Activated T-cell treated with anti-CD3 and anti-CD28 coated beads, Interleukin-2, amount 50 U/mL, for 48 hours (primary cell): ENCODE measurements around the gene EFNA5.

ENCODE experiments used
- DNase-seq, 2 experiments: peaks; one replicate each; pipeline ENCODE4 v3.0.0-alpha.2; 2020

The EFNA5 gene

DNA sequence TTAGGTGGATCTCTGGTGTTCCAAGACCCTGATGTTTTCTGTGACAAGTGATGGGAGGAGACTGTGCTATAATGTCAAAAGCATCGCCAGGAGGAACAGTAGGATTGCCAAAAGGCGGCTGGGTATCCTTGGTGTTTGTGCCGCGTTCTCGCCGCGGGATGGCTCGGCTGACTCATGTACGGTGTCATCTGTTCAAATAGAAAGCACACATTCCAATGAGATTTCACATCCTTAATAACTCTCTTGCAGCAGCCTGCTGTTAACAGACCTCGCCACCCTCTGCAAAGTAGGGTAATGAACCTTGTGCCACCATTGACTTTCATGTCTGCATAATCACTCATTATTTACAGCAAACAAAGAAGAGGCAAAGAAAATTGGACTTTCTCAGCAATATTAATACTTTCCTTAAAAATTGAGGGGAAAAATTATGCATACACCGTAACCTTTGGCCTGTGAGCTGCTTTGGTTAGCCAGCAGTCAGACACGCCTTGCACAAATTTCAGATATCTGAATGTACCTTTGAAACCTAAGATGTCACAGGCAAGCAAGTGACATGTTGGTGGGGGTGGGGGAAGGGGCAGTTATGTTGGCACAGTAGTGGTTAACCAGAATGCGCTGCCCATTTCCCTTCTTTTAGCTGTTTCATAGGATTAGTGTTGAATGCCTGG is 289.4 kb downstream of the EFNA5 start:
- DNase-seq: no peak

DNA sequence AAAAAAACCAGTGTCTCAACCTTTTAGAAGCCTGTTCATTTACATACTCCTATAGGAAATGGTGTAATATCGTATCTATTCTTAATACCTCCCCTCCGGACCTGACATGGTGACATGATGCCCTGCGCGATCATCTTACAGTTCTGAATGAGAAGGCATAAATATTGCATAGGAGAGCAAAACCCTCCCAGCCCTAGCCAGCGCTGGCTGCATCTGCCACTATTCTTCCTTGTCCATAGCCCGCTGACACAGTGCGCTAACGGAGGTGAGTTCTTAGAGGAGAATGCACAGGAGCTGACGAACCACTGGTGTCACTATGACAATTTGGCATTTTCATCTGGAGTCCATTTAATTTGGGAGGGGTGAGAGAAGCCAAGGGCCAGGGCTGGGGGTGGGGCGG is 290.1 kb downstream of the EFNA5 start:
- no peak for DNase-seq

DNA sequence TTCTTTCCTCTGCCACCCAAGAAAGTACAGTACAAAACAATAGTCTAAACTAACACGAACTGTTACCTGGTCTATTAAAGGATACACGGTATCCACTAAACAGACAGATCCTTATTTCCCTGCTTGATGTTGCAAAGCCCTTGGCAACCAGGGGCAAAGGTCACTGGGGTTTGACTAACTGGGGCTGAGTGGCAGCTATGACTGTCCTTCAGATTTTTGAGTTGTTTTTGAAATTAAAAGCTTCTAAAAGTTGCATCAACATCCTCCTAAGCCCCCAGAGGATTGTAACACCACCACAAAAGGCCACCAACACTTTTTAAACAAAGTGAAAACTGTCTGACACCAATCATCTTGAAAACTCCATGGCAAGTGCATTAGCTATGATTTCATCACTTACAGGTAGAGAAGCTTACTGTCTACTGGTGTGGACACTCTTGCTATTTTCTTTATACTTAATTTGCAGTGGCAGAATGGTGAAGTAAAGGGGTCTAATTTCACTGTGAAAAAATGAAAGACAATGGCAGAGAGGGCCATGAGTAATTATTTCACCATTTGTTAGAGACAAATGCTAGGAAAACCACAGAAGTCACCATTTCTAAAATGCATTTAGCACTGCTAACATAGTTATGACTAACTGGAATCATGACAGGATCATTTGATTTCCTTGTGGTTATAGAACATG is 292.4 kb downstream of the EFNA5 start:
- no peak for DNase-seq

DNA sequence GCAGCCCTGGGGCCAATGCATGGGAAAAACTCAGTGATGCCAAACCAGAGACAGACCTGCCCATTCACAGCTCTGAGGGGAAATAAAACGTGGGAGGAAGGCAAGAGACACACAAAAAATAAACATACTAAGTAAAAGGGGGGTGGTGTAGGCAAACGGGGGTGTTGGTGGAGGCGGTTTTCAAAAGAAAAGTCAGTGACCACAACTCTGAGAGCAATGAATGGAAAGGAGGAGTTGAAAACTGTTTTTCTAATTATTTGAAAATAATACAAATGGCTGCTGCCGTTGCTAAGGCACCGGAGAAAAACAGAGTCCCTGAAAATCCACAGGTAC is 293.5 kb downstream of the EFNA5 start:
- no peak for DNase-seq

DNA sequence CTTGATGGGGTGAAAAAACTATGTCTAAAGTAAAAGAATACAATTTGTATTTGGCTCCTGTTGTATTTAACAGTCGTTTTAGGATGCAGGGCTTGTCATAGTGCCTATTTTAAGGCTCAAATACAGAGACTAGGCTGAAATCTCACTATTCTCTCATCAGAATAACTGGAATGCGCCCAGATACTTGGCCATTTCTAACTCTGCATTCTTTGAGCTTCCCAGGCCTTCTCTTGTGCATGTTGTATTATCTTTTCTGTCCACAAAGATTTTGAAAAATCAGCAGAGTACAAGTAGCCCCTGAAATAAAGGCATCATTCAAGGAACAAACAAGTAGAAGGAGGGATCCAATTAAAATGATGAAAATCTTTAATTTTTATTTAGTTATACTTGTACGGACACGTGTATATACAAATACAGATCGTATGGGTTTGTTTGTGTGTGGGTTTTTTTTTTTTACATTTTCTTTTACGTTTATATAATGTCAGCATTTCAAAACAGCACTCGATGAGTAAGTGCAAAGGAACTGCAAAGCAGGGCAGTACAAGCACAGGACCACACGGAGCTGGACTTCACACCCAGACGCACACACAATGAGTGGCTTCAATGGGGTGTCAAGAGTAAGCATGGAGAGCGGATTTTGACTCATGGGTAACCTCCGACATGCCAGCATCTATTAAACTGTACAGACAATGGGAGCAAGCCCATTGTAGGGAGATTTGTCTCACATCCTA is 294.0 kb downstream of the EFNA5 start:
- no peak for DNase-seq

DNA sequence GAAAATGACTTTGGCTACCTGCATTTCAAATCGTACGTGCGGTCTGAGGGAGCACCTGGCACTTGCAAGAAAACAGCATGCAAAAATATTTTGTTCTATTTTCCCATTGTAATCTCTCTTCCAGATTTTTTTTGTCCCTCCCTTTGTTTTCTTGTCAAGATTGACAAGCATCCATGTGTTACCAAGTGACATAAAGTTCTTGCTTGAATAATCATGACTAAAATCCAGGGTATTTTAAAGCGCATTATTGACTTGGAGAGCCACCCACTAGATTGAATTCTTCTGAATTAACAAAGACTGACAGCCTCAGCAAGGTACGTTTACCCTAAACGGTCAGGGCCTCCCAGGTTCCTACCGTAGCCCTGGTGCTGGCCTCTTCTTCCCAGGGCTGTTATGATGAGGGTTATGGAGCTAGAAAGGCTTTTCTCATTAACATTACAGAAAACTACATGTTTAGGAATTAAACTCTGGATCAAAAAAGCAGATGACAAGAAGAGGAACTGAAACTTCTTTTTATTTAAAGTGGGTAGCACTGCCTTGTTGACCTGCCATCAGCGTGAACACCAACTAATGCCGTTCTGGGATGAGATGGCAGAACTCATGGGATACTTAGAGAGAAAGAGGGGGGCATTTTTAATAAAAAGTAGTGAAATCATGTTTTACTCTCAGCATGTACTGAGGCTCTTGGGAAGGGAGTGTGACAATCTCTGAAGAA is 297.0 kb downstream of the EFNA5 start:
- no peak for DNase-seq

DNA sequence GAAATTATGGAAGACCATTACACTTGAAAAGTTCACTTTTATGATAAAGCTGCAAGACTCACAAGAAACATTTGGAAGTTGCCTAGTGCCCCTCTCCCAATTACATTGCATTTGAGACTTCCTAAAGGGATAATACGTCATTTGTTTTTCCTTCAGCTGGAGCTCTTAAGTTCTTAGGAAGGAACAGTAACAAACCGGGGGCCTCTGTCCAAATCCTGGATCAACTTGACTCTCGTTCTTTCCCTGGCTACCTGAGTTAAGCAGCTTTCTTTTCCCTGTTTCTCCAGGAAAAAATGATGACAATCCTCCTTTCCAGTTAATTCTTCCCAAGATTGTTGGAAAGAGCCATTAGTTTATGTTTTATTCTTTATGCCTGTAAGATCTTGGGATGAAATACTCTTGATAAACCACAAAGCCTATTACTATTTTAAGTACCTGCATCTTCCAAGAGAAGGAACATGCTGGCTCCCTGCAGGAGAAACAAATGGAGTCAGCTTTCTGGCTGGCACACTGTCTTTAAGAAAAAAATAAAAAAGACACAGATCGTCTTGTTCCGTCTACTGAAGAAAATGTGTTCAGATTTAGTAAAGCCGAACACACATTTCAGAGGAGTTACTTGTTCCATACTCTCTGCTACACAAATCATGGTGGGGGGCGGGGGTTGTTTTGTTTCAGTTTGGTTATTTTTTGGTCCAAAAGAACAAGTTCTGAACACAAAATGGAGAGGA is 297.9 kb downstream of the EFNA5 start:
- DNase-seq: no peak

DNA sequence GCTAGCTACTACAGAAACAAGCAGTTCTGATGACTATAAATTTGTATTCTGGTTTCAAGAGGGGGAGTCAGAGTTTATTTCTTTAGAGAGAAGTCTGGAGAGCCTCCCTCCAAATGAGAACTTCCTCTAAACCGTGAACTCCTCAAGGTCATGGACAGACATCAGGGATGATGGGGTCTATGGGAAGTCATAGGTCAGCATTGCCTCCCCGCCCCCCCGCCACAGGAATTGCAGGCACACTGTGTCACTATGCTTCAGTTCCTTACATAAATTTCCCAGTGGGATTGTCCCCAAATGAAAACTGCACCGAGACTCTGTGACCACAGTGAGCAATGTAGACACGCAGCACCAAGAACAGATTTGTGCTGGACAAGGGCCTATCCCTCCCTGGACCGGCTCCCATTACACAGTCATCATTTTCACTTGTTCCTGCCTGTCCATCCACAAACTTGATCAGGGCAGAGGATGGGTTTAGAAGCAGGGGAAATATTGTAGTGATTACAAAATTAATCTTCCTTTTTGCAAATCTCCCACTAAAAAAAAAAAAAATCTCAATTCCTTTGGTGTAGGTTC is 300.3 kb downstream of the EFNA5 start:
- DNase-seq: no peak

DNA sequence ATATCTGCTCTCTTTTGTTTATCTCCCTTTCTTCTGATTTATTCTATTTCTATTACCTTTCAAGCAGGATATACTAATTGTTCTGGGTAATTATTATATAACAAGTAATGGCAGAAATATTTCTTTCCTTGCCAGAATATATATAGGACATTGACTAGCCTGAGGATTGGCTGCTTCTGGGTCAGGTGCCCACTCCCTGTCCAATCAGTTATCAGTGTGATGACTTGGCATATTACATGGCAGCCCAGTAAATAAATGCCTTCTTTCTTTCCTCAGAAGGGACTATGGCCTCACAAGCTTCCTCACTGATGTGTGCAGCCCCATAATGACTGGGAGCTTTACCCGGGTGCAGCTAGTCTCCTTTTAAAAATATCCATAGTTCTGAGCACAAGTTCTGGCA is 301.1 kb downstream of the EFNA5 start:
- no peak for DNase-seq

DNA sequence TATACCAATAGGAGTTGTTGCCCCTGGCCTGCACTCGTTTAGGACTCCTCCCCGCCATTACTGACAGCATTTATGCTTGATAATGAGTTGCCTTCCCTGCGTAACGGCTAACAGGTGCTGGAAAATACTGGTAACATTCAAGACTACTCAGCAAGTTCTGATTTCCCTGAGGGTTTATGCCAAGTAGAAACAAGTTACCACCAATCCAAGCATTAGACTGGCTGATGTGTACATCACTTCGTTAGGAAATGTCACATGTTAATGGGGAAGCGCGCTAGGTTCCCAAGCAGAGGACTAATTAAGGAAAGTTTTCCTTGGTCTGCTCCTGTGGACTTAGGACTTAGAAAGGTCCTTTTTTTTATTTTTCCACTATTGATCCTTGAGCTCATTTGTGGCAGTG is 302.1 kb downstream of the EFNA5 start:
- DNase-seq: no peak

DNA sequence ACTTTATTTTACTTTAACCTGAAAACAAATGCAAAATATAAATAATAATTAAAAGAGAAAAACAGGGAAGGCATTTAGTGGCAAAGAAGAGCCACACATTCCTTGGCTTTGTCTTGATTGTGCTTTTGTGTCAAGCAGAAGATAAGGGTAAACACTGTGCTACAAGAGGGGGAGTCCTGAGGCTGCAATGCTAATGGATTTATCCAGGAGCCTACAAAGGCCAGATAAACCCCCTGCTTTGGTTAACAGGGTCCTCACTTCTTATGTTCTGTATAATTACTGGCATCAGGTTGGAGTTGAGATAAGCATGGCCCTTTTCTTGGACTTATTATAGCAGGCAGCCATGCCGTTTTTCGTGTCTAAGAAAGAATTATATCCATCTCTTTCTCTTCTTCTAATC is 302.8 kb downstream of the EFNA5 start:
- DNase-seq: no peak

DNA sequence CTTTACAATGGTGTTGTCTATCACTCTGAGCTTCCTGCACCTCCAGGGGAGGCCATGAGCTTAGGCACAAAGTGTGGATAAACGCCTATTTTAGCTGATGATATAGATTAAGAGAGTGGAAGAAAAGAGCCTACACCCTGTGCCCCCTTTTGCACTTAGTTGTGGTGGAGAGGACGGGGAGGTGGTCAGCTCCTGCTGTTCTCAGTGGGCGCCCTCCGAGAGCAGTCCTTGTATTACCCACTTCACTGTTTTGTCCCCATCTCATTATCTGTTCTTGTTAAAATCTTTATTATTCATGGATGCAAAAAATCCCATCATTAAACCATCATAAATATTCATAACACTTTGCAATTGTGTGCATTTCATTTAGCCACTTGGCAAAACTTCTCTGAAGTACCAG is 303.3 kb downstream of the EFNA5 start:
- DNase-seq: no peak

DNA sequence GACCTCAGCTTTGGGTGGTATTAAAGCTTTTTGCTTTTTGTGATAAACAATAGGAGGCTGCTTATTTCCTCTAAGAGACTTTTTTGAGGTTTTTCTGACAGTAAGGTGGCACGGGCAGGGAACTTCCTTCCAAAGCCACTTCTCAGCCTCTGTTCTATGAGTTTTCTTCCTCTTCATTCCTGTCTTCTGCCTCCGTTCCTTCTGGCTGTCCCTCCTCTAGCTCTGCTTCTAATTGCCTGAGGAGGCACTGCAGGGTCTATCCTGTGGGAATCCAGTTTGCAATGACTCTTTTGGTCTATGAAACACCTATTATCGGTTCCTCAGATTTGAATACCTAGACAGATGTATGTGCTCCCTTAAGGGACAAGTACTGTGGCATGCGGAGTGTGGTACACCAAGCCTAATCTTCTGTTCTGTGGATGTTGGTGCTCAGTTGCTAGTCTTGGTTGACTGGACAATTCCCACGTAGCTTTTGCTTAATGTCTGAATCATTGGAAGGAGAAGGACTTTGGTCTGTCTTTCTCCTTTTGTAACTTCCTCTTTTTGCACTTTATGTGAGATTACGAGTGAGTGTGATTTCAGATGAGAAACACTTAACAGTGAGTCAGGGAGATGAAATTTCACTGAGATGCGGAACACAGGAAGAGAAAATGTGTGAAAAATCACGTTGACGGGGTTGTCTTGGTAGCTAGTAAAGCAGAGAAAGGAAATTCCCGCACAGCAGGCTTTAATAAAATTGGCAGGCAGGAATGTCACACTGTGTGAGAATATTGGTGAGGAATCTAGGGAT is 305.2 kb downstream of the EFNA5 start:
- DNase-seq: no peak

DNA sequence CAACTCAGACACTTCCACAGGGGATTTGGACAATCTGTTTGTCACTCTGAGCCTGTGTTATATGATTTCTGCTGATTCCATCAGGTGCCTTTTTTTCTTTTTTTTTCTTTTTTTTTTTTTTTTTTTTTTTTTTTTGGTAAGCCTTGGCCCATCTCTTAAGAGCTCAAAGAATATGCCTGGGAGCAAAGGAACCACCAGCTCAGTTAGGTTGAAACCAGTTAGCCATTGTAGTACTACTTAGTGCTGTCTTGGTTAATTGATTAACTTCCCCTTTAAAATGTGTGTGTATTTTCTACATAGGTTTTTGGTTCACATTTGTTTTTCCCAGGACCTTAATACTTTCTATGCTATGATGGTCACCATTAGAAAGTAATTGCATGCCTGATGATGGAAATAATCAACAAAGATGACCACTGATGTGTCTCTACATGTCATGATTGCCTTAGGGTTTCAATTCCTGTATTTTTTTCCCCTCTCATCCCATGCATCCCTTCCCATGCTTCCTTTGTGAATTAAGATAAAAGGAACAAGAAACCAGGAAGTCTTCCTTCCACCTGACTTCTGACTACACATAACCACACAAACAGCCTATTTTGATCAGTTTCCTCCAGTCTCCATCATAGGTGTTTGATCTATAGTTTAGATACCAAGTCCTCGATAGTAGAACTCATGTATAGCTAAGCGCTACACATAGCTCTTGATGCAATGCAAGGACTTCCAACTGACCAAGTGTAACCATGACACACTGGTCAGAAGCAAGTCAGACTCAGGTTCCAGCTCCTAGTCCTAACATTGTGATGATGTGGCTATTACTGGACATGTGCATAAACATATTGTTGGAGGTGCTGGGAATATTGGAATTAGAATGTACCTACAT is 306.1 kb downstream of the EFNA5 start:
- DNase-seq: no peak

DNA sequence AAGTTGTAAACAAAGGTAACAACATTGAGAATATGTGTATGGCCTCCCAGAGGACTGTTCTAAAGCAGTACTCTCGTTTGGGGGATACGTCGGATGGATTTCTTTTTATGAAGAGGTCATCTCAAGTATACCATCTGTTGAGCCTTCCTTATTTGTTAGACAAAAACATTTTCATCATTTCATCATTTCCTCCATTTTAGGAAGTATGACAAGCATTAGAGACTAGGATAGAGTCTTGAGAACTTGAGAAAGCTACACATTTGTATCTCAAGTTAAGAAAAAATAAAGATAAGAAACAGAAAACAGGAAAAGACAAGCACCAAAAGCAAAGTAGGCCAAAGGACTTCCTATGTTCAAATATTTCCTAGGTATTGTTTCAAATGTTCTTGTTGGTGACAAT is 307.0 kb downstream of the EFNA5 start:
- DNase-seq: no peak

DNA sequence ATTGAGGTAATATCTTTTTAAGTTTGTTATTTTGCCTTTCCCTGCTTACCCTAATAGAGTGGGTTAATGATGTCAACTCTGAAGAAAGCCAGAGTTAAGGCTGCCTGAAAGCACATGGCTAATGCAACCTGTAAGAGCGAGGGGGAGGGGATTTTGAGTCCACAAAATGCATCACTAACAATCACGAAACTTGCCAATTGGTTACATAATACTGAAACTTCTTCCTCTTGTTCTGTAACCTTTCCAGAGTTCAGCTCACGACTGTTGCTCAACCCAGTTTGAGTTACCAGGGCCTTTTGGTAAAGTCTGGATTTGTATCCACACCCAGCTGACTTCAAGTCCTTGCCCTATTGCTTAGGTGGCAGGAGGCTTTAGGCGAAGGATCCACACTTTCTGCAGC is 308.8 kb downstream of the EFNA5 start:
- DNase-seq: no peak

DNA sequence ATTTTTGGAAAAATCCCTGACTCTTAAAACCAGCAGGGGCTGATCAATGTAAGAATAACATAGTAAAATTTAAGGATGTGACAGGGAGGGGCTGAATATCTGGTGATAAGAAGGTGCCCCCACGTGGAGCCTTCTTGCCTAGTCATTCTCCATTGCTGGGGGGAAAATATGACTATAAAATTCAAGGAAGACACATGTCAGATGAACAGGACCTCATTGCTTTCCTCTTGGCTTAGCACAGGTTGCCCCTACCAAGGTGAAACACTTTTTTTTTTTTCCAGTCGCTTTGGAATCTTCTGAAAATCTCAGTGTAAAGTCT is 310.9 kb downstream of the EFNA5 start:
- DNase-seq: no peak

DNA sequence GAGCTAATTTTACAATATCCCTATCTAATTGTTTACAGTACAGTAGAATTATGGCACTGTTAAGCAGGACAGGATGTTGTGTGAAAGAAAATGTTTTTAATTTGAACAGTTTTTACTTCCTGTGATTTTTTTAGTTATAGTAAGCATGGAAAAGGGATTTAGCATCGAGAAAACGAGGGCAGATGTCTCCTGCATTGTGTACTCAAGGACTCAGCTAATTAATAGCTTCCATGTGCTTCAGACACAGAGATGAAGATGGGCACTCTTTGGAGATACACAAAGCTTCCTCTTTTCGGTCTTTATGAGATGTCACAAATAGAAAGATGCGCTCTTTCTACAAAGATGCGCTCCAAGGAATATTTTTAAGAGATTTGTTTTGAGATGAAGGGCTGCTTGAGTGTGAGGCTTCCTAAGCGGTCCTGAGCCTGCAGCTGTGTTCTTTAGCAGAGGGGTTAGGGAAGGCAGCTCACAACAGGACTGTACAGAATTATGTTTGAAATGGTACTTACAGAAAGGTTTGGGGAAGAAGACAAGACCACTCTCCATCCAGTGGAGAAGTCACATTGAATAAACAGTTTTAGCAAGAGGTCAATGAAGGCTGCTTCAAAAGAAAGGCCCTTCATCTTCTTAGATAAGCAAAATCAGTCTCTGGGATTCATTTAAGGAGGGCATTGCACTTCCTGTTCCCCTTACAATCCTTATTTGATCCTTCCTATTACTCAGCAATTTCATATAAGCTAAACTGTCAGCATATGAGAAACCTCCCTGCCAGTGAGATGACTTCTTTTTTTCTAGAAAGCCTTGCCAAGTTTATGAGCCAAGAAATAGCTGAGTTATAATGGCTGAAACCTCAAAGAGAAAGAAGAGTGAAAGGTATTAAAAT is 311.5 kb downstream of the EFNA5 start:
- no peak for DNase-seq

DNA sequence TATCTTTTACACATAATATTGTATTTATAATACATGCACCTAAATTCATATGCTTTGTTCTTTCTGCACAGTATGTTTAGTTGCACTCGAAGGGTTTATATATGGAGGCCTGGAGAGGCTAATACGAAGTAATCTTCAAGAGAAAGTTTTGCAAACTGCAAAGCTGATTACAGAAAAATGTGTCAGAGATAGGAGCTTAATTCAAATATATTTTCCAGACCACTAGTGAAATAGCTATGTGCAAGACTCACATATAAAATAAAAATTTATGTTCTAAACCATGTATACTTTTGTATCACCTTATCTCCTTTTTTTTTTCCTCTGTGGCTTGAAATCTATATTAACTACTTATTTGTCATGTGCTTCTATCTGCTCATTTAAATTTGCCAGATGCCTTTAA is 313.8 kb downstream of the EFNA5 start:
- DNase-seq: no peak

DNA sequence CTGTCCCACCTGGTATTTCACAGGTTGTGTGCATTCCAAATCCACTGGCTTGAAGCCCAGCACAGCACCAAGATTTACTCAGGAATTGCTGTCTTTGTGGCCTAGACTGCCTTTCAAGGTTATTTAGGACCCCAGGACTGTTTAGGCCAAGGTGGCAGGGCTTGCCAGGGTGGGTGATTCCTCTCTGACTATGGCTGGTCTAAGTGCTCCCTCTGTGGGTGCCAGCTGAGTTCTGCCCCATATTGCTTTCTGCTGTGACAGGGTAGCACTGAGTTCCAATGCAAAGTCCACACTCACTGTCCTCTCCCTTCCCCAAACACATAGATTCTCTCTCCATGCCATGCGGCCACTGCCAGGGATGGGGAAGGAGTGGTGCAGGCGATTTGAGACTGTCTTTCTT is 318.2 kb downstream of the EFNA5 start:
- DNase-seq: no peak
